ENCODE data around the gene AUH. TPM values are rescaled to one million over a fixed set of nuclear protein-coding genes. Genes with fewer than 3 reads are reported as not detected.
A peak's percentile ranks its signal among the peaks of the same experiment; 100 is the strongest.

Gene AUH
- polyA plus RNA-seq, 5 donors = 16.0 to 34.2 (median 27.4) TPM

- DNase-seq = no peak
Measured at GRCh38 chr9:91248707-91249106, 113.0 kb downstream of the AUH start.

GRCh38 chr9:91247278-91247677 is 114.4 kb downstream of the AUH start:
- DNase-seq = no peak

- DNase-seq = no peak
Measured at GRCh38 chr9:91246846-91247245, 114.9 kb downstream of the AUH start.

GRCh38 chr9:91245431-91246313 is 116.0 kb downstream of the AUH start:
- DNase-seq = no peak

- no peak for DNase-seq
Measured at GRCh38 chr9:91243029-91243428, 118.7 kb downstream of the AUH start.

GRCh38 chr9:91241909-91242308 is 119.8 kb downstream of the AUH start:
- DNase-seq = no peak

GRCh38 chr9:91240596-91241165 is 121.0 kb downstream of the AUH start:
- DNase-seq = no peak

GRCh38 chr9:91239367-91240111 is 122.2 kb downstream of the AUH start:
- DNase-seq = no peak

- DNase-seq = no peak
Measured at GRCh38 chr9:91234523-91234922, 127.2 kb downstream of the AUH start.

GRCh38 chr9:91231619-91232018 is 130.1 kb downstream of the AUH start:
- no peak for DNase-seq

GRCh38 chr9:91223000-91223399 is 138.7 kb downstream of the AUH start:
- no peak for DNase-seq

GRCh38 chr9:91222457-91222856 is 139.3 kb downstream of the AUH start:
- no peak for DNase-seq

- DNase-seq = no peak
Measured at GRCh38 chr9:91221332-91221731, 140.4 kb downstream of the AUH start.

- no peak for DNase-seq
Measured at GRCh38 chr9:91220491-91221135, 141.1 kb downstream of the AUH start.

- no peak for DNase-seq
Measured at GRCh38 chr9:91220021-91220420, 141.7 kb downstream of the AUH start.

GRCh38 chr9:91219557-91219956 is 142.2 kb downstream of the AUH start:
- no peak for DNase-seq

- no peak for DNase-seq
Measured at GRCh38 chr9:91217388-91217787, 144.3 kb downstream of the AUH start.

- DNase-seq = no peak
Measured at GRCh38 chr9:91214867-91215266, 146.9 kb downstream of the AUH start.

GRCh38 chr9:91214086-91214485 is 147.6 kb downstream of the AUH start:
- DNase-seq = no peak

GRCh38 chr9:91212596-91213243 is 149.0 kb downstream of the AUH start:
- no peak for DNase-seq

GRCh38 chr9:91211919-91212318 is 149.8 kb downstream of the AUH start:
- DNase-seq = peak in 1 of 2 donors; percentile 40

- DNase-seq = no peak
Measured at GRCh38 chr9:91211414-91211813, 150.3 kb downstream of the AUH start.
